HG02970 (cell line): ENCODE results near the gene ME1.

Source experiments
- ATAC-seq: cut with Tn5 transposase; IDR thresholded peaks from one replicate; pipeline ENCODE4 v1.9.1; 2021; ENCODE audit warnings: mild to moderate bottlenecking, moderate library complexity, moderate number of reproducible peaks; ENCODE audit not compliant: unreplicated experiment, low FRiP score

ME1 gene

DNA sequence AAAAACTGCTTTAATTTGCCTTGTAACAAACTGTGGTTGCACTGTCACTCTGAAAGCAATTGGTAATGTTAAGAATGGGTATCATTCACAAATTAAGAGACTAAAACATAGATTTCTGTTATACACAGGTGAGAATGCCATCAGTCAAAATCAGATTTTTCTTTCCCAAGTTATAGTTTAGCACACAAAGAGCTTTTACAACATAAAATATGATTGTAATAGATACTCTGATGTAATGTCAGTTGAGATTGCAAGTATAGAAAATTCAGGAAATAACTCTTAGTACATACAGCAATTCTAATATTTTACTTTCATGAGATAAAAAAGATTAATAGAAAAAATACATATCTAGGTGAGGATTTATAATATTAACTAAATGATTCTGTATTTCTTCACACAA is 2.3 kb upstream of the ME1 start:
- ATAC-seq: no peak

DNA sequence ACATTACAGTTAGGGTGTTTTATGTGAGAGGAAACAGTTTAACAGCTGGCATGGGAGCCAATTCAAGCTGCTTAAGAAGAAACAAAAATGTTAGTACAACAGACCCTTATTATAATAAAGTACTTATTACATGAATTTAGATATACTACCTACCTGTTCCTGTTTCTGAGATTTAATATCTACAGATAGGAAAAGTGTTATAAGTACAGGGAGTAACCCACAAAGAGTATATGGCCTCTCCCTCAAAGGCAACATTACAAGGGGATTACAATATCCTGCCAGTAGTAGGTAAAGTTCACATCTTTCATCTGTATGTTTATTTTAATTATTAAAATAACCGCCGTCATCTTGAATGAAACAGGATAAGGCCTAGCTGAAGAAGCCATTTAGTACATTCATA is 1.8 kb upstream of the ME1 start:
- ATAC-seq: no peak

DNA sequence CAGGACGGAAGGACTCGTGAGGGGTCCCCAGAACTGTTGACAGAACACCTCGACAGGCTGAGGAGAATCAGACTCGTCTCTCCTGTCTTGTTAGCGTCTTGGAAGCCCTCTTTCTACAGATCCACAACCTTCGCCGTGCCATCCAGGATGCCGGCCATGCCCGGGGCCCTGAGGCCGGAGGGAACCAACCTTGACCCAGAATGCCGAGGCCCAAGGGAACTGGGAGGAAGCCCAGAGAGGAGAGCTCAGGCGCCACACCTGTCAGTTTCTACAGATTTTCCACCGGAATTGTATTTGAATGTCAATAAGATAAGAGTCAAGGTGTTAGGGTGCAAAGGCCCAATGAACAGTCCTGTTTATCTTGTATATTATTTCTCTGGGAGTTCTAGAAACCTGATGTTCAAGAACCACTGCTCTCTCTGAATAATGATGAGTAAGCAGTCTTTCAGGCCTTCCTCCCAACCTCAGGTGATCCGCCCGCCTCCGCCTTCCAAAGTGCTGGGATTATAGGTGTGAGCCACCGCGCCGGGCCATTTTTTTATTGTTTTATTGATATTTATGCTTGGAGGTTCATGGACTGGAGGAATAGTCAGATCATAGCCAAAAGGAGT is 799 bp upstream of the ME1 start:
- no peak for ATAC-seq

GRCh38 chr6:83429857-83430610 is 817 bp downstream of the ME1 start:
- peak; percentile 5 for ATAC-seq

DNA sequence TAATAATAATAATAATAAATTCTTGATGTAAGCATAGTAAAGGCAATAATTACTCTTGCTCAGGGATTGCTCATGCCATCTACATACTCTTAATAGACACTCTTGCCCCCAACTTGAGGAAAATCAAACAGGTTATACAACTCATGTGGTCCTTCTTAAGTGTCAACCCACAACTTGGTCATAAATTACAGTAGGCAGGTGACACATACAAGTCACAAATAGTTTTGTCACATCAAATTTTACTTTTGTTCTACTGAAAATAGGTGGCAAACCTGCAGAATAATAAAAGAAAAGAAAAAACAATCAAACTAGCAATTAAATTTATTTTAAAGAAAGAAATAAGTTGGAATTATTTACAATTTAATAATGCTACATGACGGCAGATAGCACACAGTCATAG is 1.6 kb downstream of the ME1 start:
- ATAC-seq: no peak

DNA sequence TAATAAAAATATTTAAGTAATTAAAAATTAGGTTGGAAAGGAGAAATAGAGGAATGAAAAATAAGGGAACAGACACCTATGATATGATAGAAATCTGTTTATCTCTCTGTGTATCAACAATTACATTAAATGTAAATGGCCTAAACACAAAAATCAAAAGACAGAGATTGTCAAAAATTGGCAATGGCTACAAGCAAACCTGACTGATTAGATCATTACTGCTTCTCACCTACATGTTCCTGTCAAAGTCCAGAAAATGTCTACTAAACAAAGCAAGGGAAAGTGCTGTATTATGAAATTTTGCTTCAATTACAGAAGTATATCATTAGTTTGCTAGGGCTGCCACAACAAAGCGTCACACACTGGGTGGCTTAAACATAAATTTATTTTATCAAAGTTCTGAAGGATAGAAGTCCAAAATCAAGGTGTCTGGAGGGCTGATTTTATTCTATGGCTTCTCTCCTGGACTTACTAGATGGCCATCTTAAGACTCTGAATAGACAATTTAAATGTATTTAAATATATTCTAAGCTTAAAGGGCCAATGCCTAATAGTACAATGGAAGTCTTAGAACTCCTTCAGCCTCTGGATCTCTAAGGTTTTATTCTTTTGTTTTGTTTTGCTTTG is 6.3 kb downstream of the ME1 start:
- ATAC-seq: no peak

DNA sequence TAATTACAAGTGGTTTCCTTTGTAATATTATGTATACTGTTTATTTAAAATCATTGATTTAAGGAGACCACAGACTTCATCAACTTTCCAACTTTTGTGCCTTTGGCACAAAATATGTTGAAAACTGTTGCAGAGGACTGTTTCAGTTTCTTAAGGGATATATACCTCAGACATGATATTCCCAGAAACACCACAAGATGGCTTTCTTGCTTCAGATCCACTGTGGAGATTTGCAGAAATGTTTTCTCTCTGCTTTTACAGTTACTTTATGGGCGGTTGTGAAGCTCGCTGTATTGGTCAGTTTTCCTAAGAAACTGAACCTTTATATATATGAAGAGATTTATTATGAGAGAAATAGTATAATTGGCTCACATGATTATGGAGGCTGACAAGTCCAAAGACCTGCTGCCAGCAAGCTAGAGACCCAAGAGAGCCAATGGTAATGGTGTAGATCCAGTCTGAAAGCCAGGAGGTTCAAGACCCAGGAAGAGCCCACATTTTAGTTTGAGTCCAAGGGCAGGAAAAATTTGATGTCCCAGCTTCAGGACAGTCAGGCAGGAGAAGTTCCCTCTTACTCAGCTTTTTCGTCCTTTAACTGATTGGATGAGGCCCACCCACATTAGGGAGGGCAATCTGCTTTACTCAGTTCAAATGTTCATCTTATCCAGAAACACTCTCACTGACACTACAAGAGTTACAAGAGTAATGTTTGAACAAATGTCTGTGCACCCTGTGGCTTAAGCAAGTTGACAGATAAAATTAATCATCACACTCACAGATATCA is 12.8 kb downstream of the ME1 start:
- no peak for ATAC-seq

GRCh38 chr6:83413068-83413467 is 17.8 kb downstream of the ME1 start:
- ATAC-seq: no peak

DNA sequence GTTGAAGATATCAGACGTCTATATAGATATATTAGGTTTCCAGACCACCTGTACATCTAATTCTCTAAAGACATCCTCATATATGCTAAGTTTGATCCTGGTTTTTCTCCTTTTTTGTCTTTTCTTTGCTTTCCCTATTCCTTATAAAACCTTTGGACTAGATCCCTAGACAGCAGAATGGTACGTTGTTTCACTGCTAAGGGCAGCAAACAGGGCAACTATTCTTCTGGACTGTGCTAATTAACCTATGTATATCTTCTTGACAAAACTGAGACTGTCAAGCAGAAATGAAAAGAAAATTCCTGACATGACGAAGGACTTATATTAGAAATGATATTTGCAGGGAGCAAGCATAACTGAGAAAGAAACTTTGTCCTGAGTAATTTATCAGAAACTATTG is 19.1 kb downstream of the ME1 start:
- no peak for ATAC-seq

DNA sequence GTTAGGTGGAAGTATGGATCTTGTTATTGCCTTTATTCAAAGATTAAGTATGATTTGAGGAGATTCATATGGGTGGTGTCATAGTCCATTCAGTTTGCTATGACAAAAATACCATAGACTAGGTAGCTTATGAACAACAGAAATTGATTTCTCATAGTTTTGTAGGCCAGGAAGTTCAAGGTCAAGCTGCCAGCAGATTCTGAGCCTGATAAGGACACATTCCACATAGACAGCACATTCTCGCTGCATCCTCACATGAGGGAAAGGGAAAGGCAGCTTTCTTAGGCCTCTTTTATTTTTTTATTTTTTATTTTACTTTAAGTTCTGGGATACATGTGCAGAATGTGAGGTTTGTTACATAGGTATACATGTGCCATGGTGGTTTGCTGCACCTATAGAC is 27.7 kb downstream of the ME1 start:
- ATAC-seq: no peak

DNA sequence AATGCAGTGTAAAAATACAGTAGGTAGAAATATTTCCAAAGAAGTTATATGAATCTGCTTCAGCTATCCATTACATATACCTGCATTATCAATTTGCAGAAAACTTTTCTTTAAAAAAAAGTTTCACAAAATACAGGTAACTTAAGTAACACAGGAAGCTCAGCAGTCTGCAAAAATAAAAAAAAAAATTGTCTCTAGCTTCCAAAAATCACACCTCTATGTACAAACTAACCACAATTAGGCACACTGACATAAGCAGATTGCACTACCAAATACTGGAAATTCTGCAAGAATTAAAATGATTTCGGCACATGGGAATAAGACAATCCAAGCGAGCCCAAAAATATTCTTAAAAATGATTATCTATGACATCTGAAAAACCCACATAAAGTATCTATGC is 41.2 kb downstream of the ME1 start:
- ATAC-seq: no peak

DNA sequence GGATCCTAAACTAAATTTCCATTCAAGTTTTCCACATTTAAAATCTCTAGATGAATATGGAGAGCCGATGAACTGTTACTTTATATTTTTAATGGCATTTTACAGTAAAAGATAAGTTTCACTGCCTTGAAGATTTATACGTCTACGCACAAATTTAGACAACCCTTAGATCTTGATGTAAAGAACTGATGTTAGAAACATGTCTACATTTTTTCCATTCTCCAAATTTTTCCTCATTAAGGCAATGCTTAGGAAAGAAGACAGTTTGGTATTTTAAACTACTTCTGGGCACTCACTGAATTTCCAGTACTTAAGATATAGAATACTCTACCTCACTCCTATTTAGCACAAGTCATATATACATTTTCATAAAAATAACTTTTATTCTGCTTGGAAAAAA is 45.4 kb downstream of the ME1 start:
- no peak for ATAC-seq

GRCh38 chr6:83384751-83385150 is 46.1 kb downstream of the ME1 start:
- ATAC-seq: no peak

- no peak for ATAC-seq
Observed at GRCh38 chr6:83381949-83382348, 48.9 kb downstream of the ME1 start.

GRCh38 chr6:83378621-83379388 is 52.0 kb downstream of the ME1 start:
- no peak for ATAC-seq

DNA sequence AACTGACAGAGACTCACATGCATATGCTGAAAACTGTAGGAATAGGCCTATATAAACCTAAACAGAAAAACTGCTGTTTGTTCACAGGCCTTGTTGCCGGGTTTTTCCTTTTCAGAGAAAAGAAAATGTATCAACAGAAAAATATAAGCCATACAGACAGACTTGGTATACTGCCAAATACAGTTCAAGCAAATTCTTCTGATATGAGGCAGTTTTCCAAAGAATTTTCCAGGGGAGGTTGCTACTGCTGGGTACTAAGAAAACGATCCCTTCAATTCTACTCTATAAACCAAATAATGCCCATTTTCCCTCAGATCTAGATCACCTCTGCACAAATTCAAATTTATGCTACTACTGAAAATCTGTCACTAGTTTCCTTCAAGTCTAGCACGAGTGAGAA is 59.4 kb downstream of the ME1 start:
- no peak for ATAC-seq

GRCh38 chr6:83370567-83370966 is 60.3 kb downstream of the ME1 start:
- no peak for ATAC-seq

GRCh38 chr6:83369692-83370091 is 61.2 kb downstream of the ME1 start:
- ATAC-seq: no peak

- ATAC-seq: no peak
Observed at GRCh38 chr6:83368577-83368976, 62.3 kb downstream of the ME1 start.

DNA sequence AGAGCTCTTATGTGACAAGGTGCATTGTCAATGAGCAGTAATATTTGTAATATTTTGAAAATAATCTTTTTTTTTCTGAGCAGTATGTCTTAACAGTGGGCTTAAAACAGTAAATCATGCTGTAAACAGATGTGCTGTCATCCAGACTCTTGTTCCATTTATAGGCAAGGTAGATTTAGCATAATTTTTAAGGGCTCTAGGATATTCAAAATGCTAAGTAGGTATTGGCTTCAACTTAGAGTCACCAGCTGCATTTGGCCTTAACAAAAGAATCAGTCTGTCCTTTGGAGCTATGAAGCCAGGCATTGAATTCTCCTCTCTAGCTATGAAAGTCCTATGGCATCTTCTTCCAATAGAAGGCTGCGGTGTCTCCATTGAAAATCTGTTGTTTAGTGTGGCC is 63.7 kb downstream of the ME1 start:
- no peak for ATAC-seq
